Effector CD4-positive, alpha-beta T cell (primary cell): ENCODE data around the gene HSFX2. TPM values are rescaled to one million over a fixed set of nuclear protein-coding genes. Genes with fewer than 3 reads are reported as not detected.
"Not testable (repeated sequence)": the region's sequence is repeated elsewhere in the genome, so short reads cannot be mapped to it uniquely, and the experiment has no call there.

Experiments used
- DNase-seq: peaks from one replicate; pipeline ENCODE4 v3.0.0-alpha.2; 2020
- total RNA-seq: gene quantifications from one replicate; lab custom pipeline; 2026; lab: John Stamatoyannopoulos, UW

The HSFX2 gene
- total RNA-seq, result not detected

- DNase-seq, result not testable (repeated sequence)
These were observed at the start of gene HSFX2 for GRCh38 chrX:149595214-149595613. HSFX2 (minus strand) TSS chrX:149595314; CDS start chrX:149594700, 614 bp downstream.

GRCh38 chrX:149643496-149643895, 48.4 kb upstream of the HSFX2 start:
- DNase-seq, result no peak

- DNase-seq, result no peak
These were observed 46.7 kb upstream of the HSFX2 start for GRCh38 chrX:149641835-149642234.

GRCh38 chrX:149641432-149641831, 46.3 kb upstream of the HSFX2 start:
- DNase-seq, result no peak

- DNase-seq, result no peak
These were observed 44.5 kb upstream of the HSFX2 start for GRCh38 chrX:149639568-149639967.

GRCh38 chrX:149638860-149639259, 43.7 kb upstream of the HSFX2 start:
- DNase-seq, result no peak

- no peak for DNase-seq
These were observed 38.4 kb upstream of the HSFX2 start for GRCh38 chrX:149633511-149633910.

GRCh38 chrX:149631234-149632165, 36.4 kb upstream of the HSFX2 start, which contains the start of gene TMEM185A:
TMEM185A (minus strand) TSS chrX:149631792; CDS start chrX:149631580, 212 bp downstream.
- peak; percentile 59 for DNase-seq

- no peak for DNase-seq
These were observed 35.6 kb upstream of the HSFX2 start for GRCh38 chrX:149630681-149631233.

GRCh38 chrX:149629730-149630387, 34.7 kb upstream of the HSFX2 start:
- DNase-seq, result no peak

GRCh38 chrX:149628768-149629167, 33.7 kb upstream of the HSFX2 start:
- no peak for DNase-seq

- no peak for DNase-seq
These were observed 33.2 kb upstream of the HSFX2 start for GRCh38 chrX:149628280-149628679.

- not testable (repeated sequence) for DNase-seq
These were observed 31.7 kb upstream of the HSFX2 start for GRCh38 chrX:149626829-149627228.

GRCh38 chrX:149619662-149620061, 24.5 kb upstream of the HSFX2 start:
- DNase-seq, result not testable (repeated sequence)

GRCh38 chrX:149618871-149619270, 23.8 kb upstream of the HSFX2 start:
- no peak for DNase-seq

GRCh38 chrX:149611623-149612175, 16.6 kb upstream of the HSFX2 start:
- DNase-seq, result no peak

- DNase-seq, result no peak
These were observed 15.4 kb upstream of the HSFX2 start for GRCh38 chrX:149610511-149610910.

GRCh38 chrX:149607699-149608098, 12.6 kb upstream of the HSFX2 start:
- no peak for DNase-seq

GRCh38 chrX:149605248-149605885, 10.3 kb upstream of the HSFX2 start:
- not testable (repeated sequence) for DNase-seq

- not testable (repeated sequence) for DNase-seq
These were observed 3.5 kb upstream of the HSFX2 start for GRCh38 chrX:149598603-149599002.

GRCh38 chrX:149595943-149596342, 829 bp upstream of the HSFX2 start:
- not testable (repeated sequence) for DNase-seq

- DNase-seq, result not testable (repeated sequence)
These were observed 4.1 kb downstream of the HSFX2 start for GRCh38 chrX:149590993-149591392.
